HEK293 (cell line): ENCODE data around the gene SLA2.

Experiments
- CTCF ChIA-PET: fragments of 350-600 bp; formaldehyde crosslinking; extraction: SDS; loops from one replicate; lab custom pipeline; 2021; ENCODE audit warnings: antibody characterized with exemption; lab: Yijun Ruan, JAX
- POLR2A ChIA-PET: fragments of 300-600 bp; formaldehyde crosslinking; extraction: SDS; loops from one replicate; lab custom pipeline; 2020; ENCODE audit warnings: antibody characterized with exemption, inconsistent platforms; lab: Yijun Ruan, JAX
- H3K27ac ChIP-seq: fragments of 200-500 bp; sonication (Bioruptor generic); 2 replicates; pipeline ENCODE4 v1.5.1; 2014; ENCODE audit warnings: low read depth, low read length, control low read depth, inconsistent platforms; ENCODE audit errors: extremely low read depth
- H3K36me3 ChIP-seq, 2 experiments: fragments of 200-500 bp in 1 of 2; sonication (Bioruptor generic) in 1 of 2; 1 replicate in 1 of 2; 2 replicates in 1 of 2; pipeline ENCODE4 v1.5.1; 2014 to 2017; ENCODE audit warnings: inconsistent platforms in 2 of 2, low read length in 2 of 2; ENCODE audit not compliant: control insufficient read depth in 2 of 2, insufficient read depth in 1 of 2
- H3K4me1 ChIP-seq: fragments of 200-500 bp; sonication (Bioruptor generic); 2 replicates; pipeline ENCODE4 v1.5.1; 2014; ENCODE audit warnings: mild to moderate bottlenecking, low read length, inconsistent platforms; ENCODE audit not compliant: control insufficient read depth, insufficient read depth
- H3K4me3 ChIP-seq: 2 replicates; pipeline ENCODE4 v1.5.1; 2011; ENCODE audit warnings: low read depth, mild to moderate bottlenecking, control low read depth, low read length, moderate library complexity
- H3K9me3 ChIP-seq: fragments of 200-500 bp; sonication (Bioruptor generic); 2 replicates; pipeline ENCODE4 v1.5.1; 2014; ENCODE audit warnings: low read depth, low read length, inconsistent platforms; ENCODE audit not compliant: control insufficient read depth, insufficient read depth
- BCL11A ChIP-seq: fragments of 450-650 bp; formaldehyde crosslinking; IDR thresholded peaks from 2 replicates; pipeline ENCODE4 v1.5.1; 2016; ENCODE audit warnings: low read depth, missing biosample characterization, missing genetic modification characterization
- GLIS2 ChIP-seq: fragments of 450-650 bp; formaldehyde crosslinking; IDR thresholded peaks from 2 replicates; pipeline ENCODE4 v1.5.1; 2016; ENCODE audit warnings: missing biosample characterization, missing genetic modification characterization
- IKZF3 ChIP-seq: fragments of 450-650 bp; IDR thresholded peaks from 2 replicates; pipeline ENCODE4 v1.5.0; 2018; ENCODE audit warnings: missing biosample characterization, mild to moderate bottlenecking, missing genetic modification characterization, moderate library complexity
- MEIS1 ChIP-seq: sonication (generic); formaldehyde crosslinking; IDR thresholded peaks from 2 replicates; pipeline ENCODE4 v1.8.1; 2022; ENCODE audit warnings: missing genetic modification reagents, mild to moderate bottlenecking, borderline replicate concordance
- OSR2 ChIP-seq: fragments of 450-650 bp; formaldehyde crosslinking; IDR thresholded peaks from 2 replicates; pipeline ENCODE4 v1.5.1; 2016; ENCODE audit warnings: missing biosample characterization, missing genetic modification characterization
- PRDM4 ChIP-seq: fragments of 450-650 bp; formaldehyde crosslinking; IDR thresholded peaks from 2 replicates; pipeline ENCODE4 v1.5.1; 2017; ENCODE audit warnings: missing biosample characterization, missing genetic modification characterization
- REST ChIP-seq: fragments of 450-650 bp; formaldehyde crosslinking; IDR thresholded peaks from 2 replicates; pipeline ENCODE4 v1.5.1; 2016; ENCODE audit warnings: missing biosample characterization, missing genetic modification characterization
- SETDB1 ChIP-seq: IDR thresholded peaks from one replicate; pipeline ENCODE4 v1.6.1; 2017; ENCODE audit warnings: mild to moderate bottlenecking, low read length, moderate library complexity, mixed read lengths; ENCODE audit not compliant: insufficient read length
- ZBTB17 ChIP-seq: fragments of 450-650 bp; formaldehyde crosslinking; IDR thresholded peaks from 2 replicates; pipeline ENCODE4 v1.5.1; 2016; ENCODE audit warnings: missing biosample characterization, missing genetic modification characterization
- ZFP69B ChIP-seq: fragments of 450-650 bp; formaldehyde crosslinking; IDR thresholded peaks from 2 replicates; pipeline ENCODE4 v1.5.1; 2016; ENCODE audit warnings: missing biosample characterization, missing genetic modification characterization
- ZNF362 ChIP-seq: fragments of 450-650 bp; formaldehyde crosslinking; IDR thresholded peaks from 2 replicates; pipeline ENCODE4 v1.5.1; 2016; ENCODE audit warnings: missing biosample characterization, missing genetic modification characterization
- ZNF366 ChIP-seq: fragments of 450-650 bp; formaldehyde crosslinking; conservative IDR thresholded peaks from 2 replicates; pipeline ENCODE4 v1.5.1; 2016; ENCODE audit warnings: missing biosample characterization, missing genetic modification characterization
- ZNF433 ChIP-seq: fragments of 450-650 bp; formaldehyde crosslinking; IDR thresholded peaks from 2 replicates; pipeline ENCODE4 v1.5.1; 2016; ENCODE audit warnings: missing biosample characterization, missing genetic modification characterization, low read depth
- ZNF488 ChIP-seq: fragments of 450-650 bp; formaldehyde crosslinking; IDR thresholded peaks from 2 replicates; pipeline ENCODE4 v1.5.1; 2016; ENCODE audit warnings: missing biosample characterization, missing genetic modification characterization
- ZNF600 ChIP-seq: fragments of 450-650 bp; formaldehyde crosslinking; IDR thresholded peaks from 2 replicates; pipeline ENCODE4 v1.5.1; 2016; ENCODE audit warnings: missing biosample characterization, missing genetic modification characterization
- ZNF639 ChIP-seq: fragments of 450-650 bp; formaldehyde crosslinking; IDR thresholded peaks from 2 replicates; pipeline ENCODE4 v1.5.1; 2016; ENCODE audit warnings: missing biosample characterization, missing genetic modification characterization
- ZNF701 ChIP-seq: fragments of 450-650 bp; formaldehyde crosslinking; IDR thresholded peaks from 2 replicates; pipeline ENCODE4 v1.5.1; 2016; ENCODE audit warnings: missing biosample characterization, missing genetic modification characterization
- ZNF791 ChIP-seq: fragments of 450-650 bp; formaldehyde crosslinking; IDR thresholded peaks from 2 replicates; pipeline ENCODE4 v1.5.1; 2016; ENCODE audit warnings: missing biosample characterization, missing genetic modification characterization
- ZSCAN5A ChIP-seq: fragments of 450-650 bp; formaldehyde crosslinking; IDR thresholded peaks from 2 replicates; pipeline ENCODE4 v1.5.1; 2016; ENCODE audit warnings: missing biosample characterization, missing genetic modification characterization

The SLA2 gene

GRCh38 chr20:36593347-36593929 is 52.6 kb downstream of the SLA2 start:
- no peak overlapping the region for H3K27ac ChIP-seq
- ChIA-PET CTCF (interaction anchor here (0.6 to 1.5 kb wide), 2 partner anchors 8 to 11 kb away, joined by 3 to 8 read pairs; partner anchors contain the start of gene RAB5IF), POLR2A (interaction anchor here (1.5 kb wide), 1 partner anchor 12 kb away, joined by 5 read pairs; the partner anchor contains the start of gene RAB5IF)
- H3K9me3 ChIP-seq, result no peaks in the 10 kb centered on the region
- TF ChIP-seq ZNF600 (tag by site-specific recombination) (0 out of 2 replicates have a peak, but pooled peaks have one; percentile 18), MEIS1 (no peak), PRDM4 (no peak), ZBTB17 (tag by site-specific recombination) (no peak), ZNF791 (tag by site-specific recombination) (no peak)
- H3K4me1 ChIP-seq, result peaks cover 3% of the 10 kb centered on the region; the same call in 1 of the 2 replicates
- H3K4me3 ChIP-seq, result no peak overlapping the region
- peaks cover 0 to 47% of the 10 kb centered on the region in 2 experiments; a peak in 2 of 3 replicates for H3K36me3 ChIP-seq

- Histone ChIP-seq H3K27ac (no peak overlapping the region), H3K36me3 (peaks cover 0 to 55% of the 10 kb centered on the region in 2 experiments; a peak in 2 of 3 replicates), H3K4me3 (no peak overlapping the region), H3K4me1 (peaks cover 3% of the 10 kb centered on the region; the same call in 1 of the 2 replicates), H3K9me3 (no peaks in the 10 kb centered on the region)
- POLR2A ChIA-PET, result interaction anchor here (0.6 to 2.2 kb wide), 3 partner anchors 19 to 104 kb away, joined by 3 to 8 read pairs (median 4); partner anchors contain the start of gene TGIF2
- CTCF ChIA-PET, result interaction anchor here (0.6 to 2.1 kb wide), 3 partner anchors 14 to 202 kb away, joined by 3 to 13 read pairs (median 4); partner anchors contain the start of gene RAB5IF
- TF ChIP-seq ZFP69B (tag by site-specific recombination), result 0 out of 2 replicates have a peak, but pooled peaks have one; percentile 39
- TF ChIP-seq SETDB1, result peak; percentile 59
- no peak for TF ChIP-seq ZNF701
- no peak for TF ChIP-seq ZNF488 (tag by site-specific recombination)
- TF ChIP-seq ZNF366 (tag by site-specific recombination), result 0 out of 2 replicates have a peak, but pooled peaks have one; percentile 34
- peak; percentile 31; the same call in 1 of the 2 replicates for TF ChIP-seq GLIS2 (tag by site-specific recombination)
- TF ChIP-seq ZNF362 (tag by site-specific recombination), result 0 out of 2 replicates have a peak, but pooled peaks have one; percentile 31
- peak; percentile 36; the same call in 1 of the 2 replicates for TF ChIP-seq OSR2 (tag by site-specific recombination)
- no peak for TF ChIP-seq ZNF600 (tag by site-specific recombination)
- 0 out of 2 replicates have a peak, but pooled peaks have one; percentile 60 for TF ChIP-seq ZNF639 (tag by site-specific recombination)
- peak; percentile 16; the same call in 1 of the 2 replicates for TF ChIP-seq BCL11A (tag by site-specific recombination)
- TF ChIP-seq ZSCAN5A (tag by site-specific recombination), result no peak
- peak; percentile 73 for TF ChIP-seq IKZF3 (tag by site-specific recombination)
- no peak for TF ChIP-seq REST (tag by site-specific recombination)
- no peak for TF ChIP-seq ZNF433 (tag by site-specific recombination)
Observed at GRCh38 chr20:36591854-36592641, 53.9 kb downstream of the SLA2 start.
